ENCODE measurements around the gene OTUD4.

OTUD4 gene

DNA sequence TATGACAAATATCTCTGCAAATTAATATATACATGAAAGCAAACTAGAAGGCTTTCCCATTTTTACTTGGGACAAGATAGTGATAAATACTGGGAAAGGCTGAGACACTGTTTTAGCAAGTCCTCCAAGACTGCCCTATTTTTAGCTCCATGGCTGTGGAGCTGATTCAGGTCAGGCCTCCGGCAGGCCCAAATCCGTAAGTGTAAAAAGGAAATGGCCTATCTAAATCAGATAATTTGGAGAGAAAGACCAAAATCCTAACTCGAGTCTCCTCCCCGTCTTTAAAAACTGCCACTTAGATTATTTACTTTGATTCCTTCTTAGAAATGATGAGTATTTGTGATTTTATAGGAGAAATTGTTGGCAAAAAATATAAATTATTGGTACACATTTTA, 2.9 kb downstream of the OTUD4 start:
- peak overlapping the region; percentile 91 for H3K9ac ChIP-seq (ENCODE audit: low read length)
- peaks cover 36% of the 10 kb centered on the region for H3K4me1 ChIP-seq (ENCODE audit: insufficient read depth, low read length, severe bottlenecking)
- H3K4me3 ChIP-seq (ENCODE audit: low read depth, low read length, poor library complexity, severe bottlenecking), result peak overlapping the region; percentile 91
- TF ChIP-seq EZH2 (IDR thresholded peaks at IDR 0.05; ENCODE audit: borderline replicate concordance, low read length), result no peak
- TF ChIP-seq, protein P1, sequence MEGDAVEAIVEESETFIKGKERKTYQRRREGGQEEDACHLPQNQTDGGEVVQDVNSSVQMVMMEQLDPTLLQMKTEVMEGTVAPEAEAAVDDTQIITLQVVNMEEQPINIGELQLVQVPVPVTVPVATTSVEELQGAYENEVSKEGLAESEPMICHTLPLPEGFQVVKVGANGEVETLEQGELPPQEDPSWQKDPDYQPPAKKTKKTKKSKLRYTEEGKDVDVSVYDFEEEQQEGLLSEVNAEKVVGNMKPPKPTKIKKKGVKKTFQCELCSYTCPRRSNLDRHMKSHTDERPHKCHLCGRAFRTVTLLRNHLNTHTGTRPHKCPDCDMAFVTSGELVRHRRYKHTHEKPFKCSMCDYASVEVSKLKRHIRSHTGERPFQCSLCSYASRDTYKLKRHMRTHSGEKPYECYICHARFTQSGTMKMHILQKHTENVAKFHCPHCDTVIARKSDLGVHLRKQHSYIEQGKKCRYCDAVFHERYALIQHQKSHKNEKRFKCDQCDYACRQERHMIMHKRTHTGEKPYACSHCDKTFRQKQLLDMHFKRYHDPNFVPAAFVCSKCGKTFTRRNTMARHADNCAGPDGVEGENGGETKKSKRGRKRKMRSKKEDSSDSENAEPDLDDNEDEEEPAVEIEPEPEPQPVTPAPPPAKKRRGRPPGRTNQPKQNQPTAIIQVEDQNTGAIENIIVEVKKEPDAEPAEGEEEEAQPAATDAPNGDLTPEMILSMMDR (IDR thresholded peaks at IDR 0.05; ENCODE audit: low read length), result no peak
- H3F3A ChIP-seq (ENCODE audit: insufficient read depth, low read length), result no peaks in the 10 kb centered on the region
- H3K27ac ChIP-seq (ENCODE audit: low read depth, low read length, poor library complexity, severe bottlenecking), result peak overlapping the region; percentile 88
- peak overlapping the region; percentile 95 for H3K4me2 ChIP-seq (ENCODE audit: low read length)
- no peak overlapping the region for H2AFZ ChIP-seq (ENCODE audit: low read length)
- peaks cover 68% of the 10 kb centered on the region for H3K79me2 ChIP-seq (ENCODE audit: insufficient read depth, low read length)
- peaks cover 34% of the 10 kb centered on the region for H3K36me3 ChIP-seq (ENCODE audit: insufficient read depth, low read length)
- peaks cover under 1% of the 10 kb centered on the region; the same call in 1 of the 2 replicates for H4K20me1 ChIP-seq (ENCODE audit: insufficient read depth, low read length)
- H3K9me2 ChIP-seq (ENCODE audit: low read depth, low read length), result no peaks in the 10 kb centered on the region
- no peaks in the 10 kb centered on the region for H3K9me3 ChIP-seq (ENCODE audit: low read length)
- H3K27me3 ChIP-seq (ENCODE audit: insufficient read depth, low read length), result no peaks in the 10 kb centered on the region

DNA sequence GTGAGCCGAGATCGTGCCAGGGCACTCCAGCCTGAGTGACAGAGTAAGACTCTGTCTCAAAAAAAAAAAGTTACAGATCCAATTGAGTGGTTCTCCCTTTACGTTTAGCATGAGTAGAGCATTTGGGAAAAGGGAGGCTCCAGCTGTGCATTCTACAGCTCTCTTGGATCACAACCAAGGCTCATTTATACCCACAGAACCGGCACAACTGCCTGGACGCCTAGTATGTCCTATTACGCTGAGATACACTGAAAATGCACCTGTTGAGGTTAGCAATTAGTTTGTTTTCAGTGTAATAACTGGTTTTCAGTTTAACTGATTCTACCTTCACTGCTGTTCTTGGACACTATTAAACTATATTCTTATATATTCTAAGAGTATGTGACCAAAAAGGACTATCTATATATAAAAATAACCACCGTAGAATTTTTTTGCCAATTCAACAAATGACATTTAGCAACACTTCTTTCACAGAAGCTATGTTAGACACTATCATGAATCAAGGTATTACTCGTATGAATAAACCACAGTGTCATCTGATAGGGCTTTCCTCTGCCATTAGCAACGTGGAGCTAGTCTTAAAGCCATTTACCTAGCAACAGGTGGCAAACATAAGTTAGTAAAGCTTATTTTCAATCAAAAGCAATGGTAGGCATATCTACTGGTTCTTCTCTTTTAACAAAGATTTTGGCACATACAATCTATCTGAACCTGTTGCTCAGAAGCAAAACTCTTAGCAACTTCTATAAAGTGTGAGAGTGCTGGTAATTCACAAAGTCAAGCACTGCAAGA, 3.6 kb downstream of the OTUD4 start:
- Histone ChIP-seq H2AFZ (ENCODE audit: low read length) (no peak overlapping the region), H3K4me1 (ENCODE audit: insufficient read depth, low read length, severe bottlenecking) (peaks cover 30% of the 10 kb centered on the region), H3K27ac (ENCODE audit: low read depth, low read length, poor library complexity, severe bottlenecking) (peak overlapping the region; percentile 88), H3K4me3 (ENCODE audit: low read depth, low read length, poor library complexity, severe bottlenecking) (peak overlapping the region; percentile 91), H3K9me2 (ENCODE audit: low read depth, low read length) (no peaks in the 10 kb centered on the region), H3F3A (ENCODE audit: insufficient read depth, low read length) (no peaks in the 10 kb centered on the region; the same call in 1 of the 2 replicates), H4K20me1 (ENCODE audit: insufficient read depth, low read length) (peaks cover 2% of the 10 kb centered on the region; the same call in 1 of the 2 replicates), H3K9ac (ENCODE audit: low read length) (peak overlapping the region; percentile 91), H3K27me3 (ENCODE audit: insufficient read depth, low read length) (no peaks in the 10 kb centered on the region), H3K4me2 (ENCODE audit: low read length) (peak overlapping the region; percentile 95), H3K79me2 (ENCODE audit: insufficient read depth, low read length) (peaks cover 74% of the 10 kb centered on the region), H3K36me3 (ENCODE audit: insufficient read depth, low read length) (peaks cover 40% of the 10 kb centered on the region), H3K9me3 (ENCODE audit: low read length) (no peaks in the 10 kb centered on the region)
- TF ChIP-seq EZH2 (IDR thresholded peaks at IDR 0.05; ENCODE audit: borderline replicate concordance, low read length), result no peak
- TF ChIP-seq, protein P1 (IDR thresholded peaks at IDR 0.05; ENCODE audit: low read length), result no peak

DNA sequence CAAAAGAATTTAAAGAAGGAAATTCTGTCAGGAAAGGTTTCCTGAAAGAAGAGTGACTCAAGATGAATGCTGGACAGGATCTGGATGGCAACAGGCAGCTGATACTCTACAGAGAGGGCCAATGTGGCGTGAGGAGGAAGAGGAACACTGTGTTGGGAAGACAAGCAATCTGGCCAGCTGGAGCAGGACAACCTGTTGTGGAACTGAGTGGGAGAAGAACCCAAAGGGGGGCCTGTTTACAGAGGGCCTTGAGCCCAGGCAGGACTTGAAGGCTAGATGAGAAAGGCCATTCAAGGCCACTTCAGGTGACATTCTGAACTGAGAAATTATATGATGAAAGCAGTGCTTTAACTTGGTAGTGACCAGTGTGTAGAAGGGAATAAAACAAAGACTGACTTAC, 8.5 kb downstream of the OTUD4 start:
- H3K27me3 ChIP-seq (ENCODE audit: insufficient read depth, low read length), result no peaks in the 10 kb centered on the region
- H3K4me3 ChIP-seq (ENCODE audit: low read depth, low read length, poor library complexity, severe bottlenecking), result no peak overlapping the region
- H3K4me1 ChIP-seq (ENCODE audit: insufficient read depth, low read length, severe bottlenecking), result peaks cover 10% of the 10 kb centered on the region
- no peak overlapping the region for H3K4me2 ChIP-seq (ENCODE audit: low read length)
- no peak overlapping the region for H3K9ac ChIP-seq (ENCODE audit: low read length)
- peaks cover 85% of the 10 kb centered on the region for H3K36me3 ChIP-seq (ENCODE audit: insufficient read depth, low read length)
- no peak overlapping the region for H2AFZ ChIP-seq (ENCODE audit: low read length)
- H3K27ac ChIP-seq (ENCODE audit: low read depth, low read length, poor library complexity, severe bottlenecking), result no peak overlapping the region
- no peak for TF ChIP-seq EZH2 (IDR thresholded peaks at IDR 0.05; ENCODE audit: borderline replicate concordance, low read length)
- TF ChIP-seq, protein P1 (IDR thresholded peaks at IDR 0.05; ENCODE audit: low read length), result no peak
- peaks cover 2% of the 10 kb centered on the region; the same call in 1 of the 2 replicates for H4K20me1 ChIP-seq (ENCODE audit: insufficient read depth, low read length)
- H3K9me2 ChIP-seq (ENCODE audit: low read depth, low read length), result no peaks in the 10 kb centered on the region
- no peaks in the 10 kb centered on the region; the same call in 1 of the 2 replicates for H3F3A ChIP-seq (ENCODE audit: insufficient read depth, low read length)
- H3K79me2 ChIP-seq (ENCODE audit: insufficient read depth, low read length), result peaks cover 71% of the 10 kb centered on the region
- H3K9me3 ChIP-seq (ENCODE audit: low read length), result no peaks in the 10 kb centered on the region
